Urinary bladder (tissue), 4 donors: ENCODE measurements around the gene DOK7. TPM values are rescaled to one million over a fixed set of nuclear protein-coding genes. Genes with fewer than 3 reads are reported as not detected.
"Not testable (repeated sequence)": the region's sequence is repeated elsewhere in the genome, so short reads cannot be mapped to it uniquely, and the experiment has no call there.

Experiments
- DNase-seq: peaks from one replicate; pipeline ENCODE4 v3.0.0-alpha.2; 2015; ENCODE audit errors: extremely low spot score
- H3K27ac ChIP-seq: one replicate; pipeline ENCODE4 v1.5.1; 2013; ENCODE audit warnings: low read depth, mild to moderate bottlenecking, moderate library complexity
- H3K36me3 ChIP-seq: one replicate; pipeline ENCODE4 v1.6.1; 2013; ENCODE audit warnings: mild to moderate bottlenecking, moderate library complexity; ENCODE audit not compliant: insufficient read depth
- H3K4me1 ChIP-seq: one replicate; pipeline ENCODE4 v1.6.1; 2013; ENCODE audit warnings: mild to moderate bottlenecking, moderate library complexity; ENCODE audit not compliant: insufficient read depth
- H3K4me3 ChIP-seq: one replicate; pipeline ENCODE4 v1.5.1; 2013; ENCODE audit warnings: low read depth, low read length
- WGBS: extraction: QIAGEN DNeasy Blood & Tissue Kit; methylation state at CpG from one replicate; pipeline ENCODE4 v1.1.7; 2013; 5-methylcytosine and 5-hydroxymethylcytosine counted together
- polyA plus RNA-seq: library from polyadenylated mRNA; stranded (reverse); fragments of 200-250 nt; gene quantifications from one replicate; pipeline ENCODE4 v1.2.3, GENCODE V29; 2013
- total RNA-seq: library from RNA; depleted of rRNA; stranded (reverse); fragments of >200 nt; gene quantifications from one replicate; pipeline ENCODE4 v1.2.3, GENCODE V29; 2014
- donor health status: healthy with polysubstance abuse.
- donor health status: healthy.

Gene DOK7
- total and polyA plus RNA-seq, 2 donors: 0.96 to 2.2 TPM

DNA sequence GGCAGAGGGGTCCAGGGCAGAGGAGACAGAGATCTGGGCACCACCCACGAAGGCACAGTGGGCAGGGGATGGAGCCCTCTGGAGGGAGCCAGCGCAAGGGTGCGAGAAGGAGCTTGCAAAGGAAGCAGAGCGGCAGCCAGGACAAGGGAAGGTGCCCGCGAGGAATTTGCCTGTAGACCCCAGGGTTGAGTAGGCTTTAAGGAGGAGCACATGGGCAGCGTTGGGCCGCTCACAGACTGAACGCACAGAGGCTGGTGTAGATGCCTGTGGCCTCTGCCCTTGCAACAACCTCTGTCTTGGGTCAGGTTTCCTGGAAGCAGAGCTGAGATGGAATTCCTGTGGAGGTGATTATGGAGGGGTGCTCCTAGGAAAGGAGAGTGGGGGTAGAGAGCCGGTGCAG, 72.7 kb downstream of the DOK7 start:
- WGBS: 81% methylated on average over 10 of the region's 10 CpGs
- H3K36me3 ChIP-seq, H3K27ac ChIP-seq, DNase-seq, H3K4me3 ChIP-seq, H3K4me1 ChIP-seq: not testable (repeated sequence)

GRCh38 chr4:3538906-3539305, 75.8 kb downstream of the DOK7 start:
- H3K27ac ChIP-seq, H3K4me3 ChIP-seq, DNase-seq, H3K36me3 ChIP-seq, H3K4me1 ChIP-seq: not testable (repeated sequence)
- 96% methylated on average over 23 of the region's 23 CpGs for WGBS

GRCh38 chr4:3543415-3543814, 80.3 kb downstream of the DOK7 start:
- 78% methylated on average over 8 of the region's 8 CpGs for WGBS
- H3K4me1 ChIP-seq, H3K36me3 ChIP-seq, H3K27ac ChIP-seq, DNase-seq, H3K4me3 ChIP-seq: not testable (repeated sequence)

Other genes starting within 250 kb of the DOK7 start
- gene MSANTD1, start 214.1 kb upstream of the DOK7 start, total RNA-seq: 0.85 TPM
- gene MSANTD1, start 214.1 kb upstream of the DOK7 start, polyA plus RNA-seq: 0.24 TPM
- 51.6 TPM for gene RGS12, start 170.3 kb upstream of the DOK7 start, total RNA-seq
- 28.4 TPM for gene RGS12, start 170.3 kb upstream of the DOK7 start, polyA plus RNA-seq
- 0.48 TPM for gene HGFAC, start 21.3 kb upstream of the DOK7 start, total RNA-seq
- 0.46 TPM for gene HGFAC, start 21.3 kb upstream of the DOK7 start, polyA plus RNA-seq
- 79.6 TPM for gene LRPAP1, start 69.1 kb downstream of the DOK7 start, total RNA-seq
- gene LRPAP1, start 69.1 kb downstream of the DOK7 start, polyA plus RNA-seq: 231 TPM